GM12892 (cell line): Measurements from ENCODE around the gene TMEM45A.

Experiments used
- POLR2A ChIP-seq: IDR thresholded peaks from 2 replicates; pipeline ENCODE4 v1.6.1; 2011; ENCODE audit warnings: low read depth, low read length, control low read depth
- POLR2AphosphoS5 ChIP-seq: IDR thresholded peaks from 2 replicates; pipeline ENCODE4 v1.6.1; 2011; ENCODE audit warnings: low read depth, low read length, control low read depth

DNA sequence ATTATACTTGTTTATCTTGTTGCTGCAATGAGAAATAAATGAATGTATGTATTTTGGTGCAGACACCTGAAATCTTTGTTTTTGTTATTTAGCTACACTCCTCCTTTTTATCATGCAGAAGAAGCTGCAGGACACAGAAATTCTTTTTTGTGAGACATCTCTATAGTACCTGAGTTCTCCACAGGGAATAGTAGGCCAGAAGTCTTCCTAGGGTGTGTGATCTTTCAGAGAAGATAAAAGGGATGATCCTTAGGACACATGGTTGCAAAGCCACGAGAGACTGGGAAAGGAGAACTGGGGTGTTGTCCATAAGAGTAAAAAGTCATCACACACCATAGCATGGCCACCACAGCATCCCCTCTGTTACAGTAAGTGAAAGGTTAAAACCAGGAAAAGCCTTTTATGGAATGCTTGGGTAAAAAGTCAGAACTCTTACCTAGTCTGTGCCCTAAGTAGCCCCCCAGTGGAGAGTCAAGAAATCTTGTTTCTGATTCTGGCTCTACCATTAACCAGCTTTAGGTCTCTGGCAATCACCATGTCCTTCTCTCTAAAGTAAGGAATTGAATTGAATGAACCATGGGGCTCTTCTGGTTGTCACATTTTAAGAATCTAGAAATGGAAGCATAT is 85.1 kb downstream of the TMEM45A start:
- no peak for TF ChIP-seq POLR2A
- no peak for TF ChIP-seq POLR2AphosphoS5
